NK-92 (cell line): Measurements from ENCODE around the gene COL8A2.

Experiments used
- DNase-seq: peaks from one replicate; lab custom pipeline; 2025; ENCODE audit not compliant: unreplicated experiment; lab: John Stamatoyannopoulos, UW

The COL8A2 gene

GRCh38 chr1:36157973-36158826 is 33.2 kb upstream of the COL8A2 start:
- DNase-seq = no peak

GRCh38 chr1:36157115-36157903 is 32.3 kb upstream of the COL8A2 start:
- no peak for DNase-seq

- no peak for DNase-seq
These were observed 31.5 kb upstream of the COL8A2 start for GRCh38 chr1:36156329-36157114.

GRCh38 chr1:36155408-36156328 is 30.6 kb upstream of the COL8A2 start, which contains the start of gene MAP7D1:
TSS of gene MAP7D1 (plus strand) at chr1:36156160. CDS start at chr1:36156418, 258 bp downstream.
- DNase-seq = no peak

GRCh38 chr1:36154765-36155407 is 29.9 kb upstream of the COL8A2 start:
- DNase-seq = no peak

GRCh38 chr1:36154335-36154734 is 29.3 kb upstream of the COL8A2 start:
- no peak for DNase-seq

GRCh38 chr1:36153476-36153875 is 28.5 kb upstream of the COL8A2 start:
- no peak for DNase-seq

GRCh38 chr1:36151845-36152203 is 26.8 kb upstream of the COL8A2 start:
- no peak for DNase-seq

- no peak for DNase-seq
These were observed 26.3 kb upstream of the COL8A2 start for GRCh38 chr1:36151134-36151844.

- DNase-seq = no peak
These were observed 25.5 kb upstream of the COL8A2 start for GRCh38 chr1:36150296-36151133.

GRCh38 chr1:36149973-36150295 is 24.9 kb upstream of the COL8A2 start:
- DNase-seq = no peak

GRCh38 chr1:36149237-36149972 is 24.4 kb upstream of the COL8A2 start, which contains the start of gene TRAPPC3:
TSS of gene TRAPPC3 (minus strand) at chr1:36149486. CDS start at chr1:36149378, 108 bp downstream.
- DNase-seq = peak; percentile 90

- no peak for DNase-seq
These were observed 23.8 kb upstream of the COL8A2 start for GRCh38 chr1:36148821-36149236.

- no peak for DNase-seq
These were observed 19.4 kb upstream of the COL8A2 start for GRCh38 chr1:36144413-36144812.

- no peak for DNase-seq
These were observed 18.4 kb upstream of the COL8A2 start for GRCh38 chr1:36143424-36143823.

GRCh38 chr1:36142121-36142520 is 17.1 kb upstream of the COL8A2 start:
- no peak for DNase-seq

- DNase-seq = no peak
These were observed 14.5 kb upstream of the COL8A2 start for GRCh38 chr1:36139521-36139920.

- DNase-seq = no peak
These were observed 12.8 kb upstream of the COL8A2 start for GRCh38 chr1:36137776-36138175.
